HUES6 (cell line): ENCODE data around the gene ZNF574.
"Not testable (repeated sequence)": the region's sequence is repeated elsewhere in the genome, so short reads cannot be mapped to it uniquely, and the experiment has no call there.

ENCODE experiments used
- H3K27ac ChIP-seq: 2 replicates; pipeline ENCODE4 v1.7.0; 2013; ENCODE audit warnings: low read depth, mild to moderate bottlenecking, low read length, inconsistent platforms
- H3K27me3 ChIP-seq: 2 replicates; pipeline ENCODE4 v1.6.1; 2013; ENCODE audit warnings: low read length; ENCODE audit not compliant: control insufficient read depth, insufficient read depth
- H3K36me3 ChIP-seq: 2 replicates; pipeline ENCODE4 v1.6.1; 2013; ENCODE audit warnings: low read length; ENCODE audit not compliant: control insufficient read depth, insufficient read depth
- H3K4me1 ChIP-seq: 2 replicates; pipeline ENCODE4 v1.6.1; 2013; ENCODE audit warnings: low read length; ENCODE audit not compliant: control insufficient read depth, insufficient read depth
- H3K4me3 ChIP-seq: 2 replicates; pipeline ENCODE4 v1.5.1; 2013; ENCODE audit warnings: low read depth, low read length
- H3K9ac ChIP-seq: one replicate; pipeline ENCODE4 v1.6.1; 2013; ENCODE audit warnings: mild to moderate bottlenecking, low read length
- H3K9me3 ChIP-seq: 2 replicates; pipeline ENCODE4 v1.6.1; 2013; ENCODE audit warnings: low read depth, low read length; ENCODE audit not compliant: control insufficient read depth, insufficient read depth

The ZNF574 gene

GRCh38 chr19:42040491-42040890 lies 35.5 kb upstream of the ZNF574 start:
- H3K9ac ChIP-seq, H3K27ac ChIP-seq, H3K9me3 ChIP-seq, H3K4me1 ChIP-seq, H3K27me3 ChIP-seq, H3K4me3 ChIP-seq: not testable (repeated sequence)
- H3K36me3 ChIP-seq, result peaks cover 56% of the 10 kb centered on the region

GRCh38 chr19:42042455-42043170 lies 33.4 kb upstream of the ZNF574 start:
- no peak overlapping the region for H3K9ac ChIP-seq
- no peaks in the 10 kb centered on the region for H3K4me1 ChIP-seq
- no peaks in the 10 kb centered on the region for H3K27me3 ChIP-seq
- peaks cover 60% of the 10 kb centered on the region for H3K36me3 ChIP-seq
- no peak overlapping the region for H3K27ac ChIP-seq
- H3K9me3 ChIP-seq, result no peaks in the 10 kb centered on the region
- H3K4me3 ChIP-seq, result no peak overlapping the region

GRCh38 chr19:42045575-42045974 lies 30.4 kb upstream of the ZNF574 start:
- Histone ChIP-seq H3K36me3 (peaks cover 51% of the 10 kb centered on the region), H3K9me3 (no peaks in the 10 kb centered on the region), H3K4me3 (no peak overlapping the region)

GRCh38 chr19:42048992-42049391 lies 27.0 kb upstream of the ZNF574 start:
- no peaks in the 10 kb centered on the region for H3K4me1 ChIP-seq
- peaks cover 56% of the 10 kb centered on the region for H3K36me3 ChIP-seq
- no peaks in the 10 kb centered on the region for H3K9me3 ChIP-seq
- no peak overlapping the region for H3K9ac ChIP-seq
- H3K4me3 ChIP-seq, result no peak overlapping the region
- H3K27me3 ChIP-seq, result no peaks in the 10 kb centered on the region
- no peak overlapping the region for H3K27ac ChIP-seq

More at GRCh38 chr19:42045575-42045974, 30.4 kb upstream of the ZNF574 start:
- no peaks in the 10 kb centered on the region for H3K27me3 ChIP-seq
- H3K4me1 ChIP-seq, result no peaks in the 10 kb centered on the region
- H3K27ac ChIP-seq, result no peak overlapping the region
- H3K9ac ChIP-seq, result no peak overlapping the region

- no peaks in the 10 kb centered on the region for H3K9me3 ChIP-seq
- no peak overlapping the region for H3K27ac ChIP-seq
- no peak overlapping the region for H3K4me3 ChIP-seq
- peaks cover 64% of the 10 kb centered on the region for H3K36me3 ChIP-seq
- H3K27me3 ChIP-seq, result no peaks in the 10 kb centered on the region
- H3K9ac ChIP-seq, result no peak overlapping the region
- H3K4me1 ChIP-seq, result no peaks in the 10 kb centered on the region
These were observed 24.5 kb upstream of the ZNF574 start for GRCh38 chr19:42051166-42052115.

GRCh38 chr19:42052241-42052863 lies 23.6 kb upstream of the ZNF574 start:
- Histone ChIP-seq H3K27ac (no peak overlapping the region), H3K27me3 (no peaks in the 10 kb centered on the region), H3K36me3 (peaks cover 69% of the 10 kb centered on the region), H3K9ac (no peak overlapping the region), H3K4me1 (no peaks in the 10 kb centered on the region), H3K4me3 (no peak overlapping the region), H3K9me3 (no peaks in the 10 kb centered on the region)

GRCh38 chr19:42053037-42053935 lies 22.7 kb upstream of the ZNF574 start:
- Histone ChIP-seq H3K4me3 (no peak overlapping the region), H3K27ac (no peak overlapping the region), H3K27me3 (no peaks in the 10 kb centered on the region), H3K36me3 (peaks cover 74% of the 10 kb centered on the region), H3K9me3 (no peaks in the 10 kb centered on the region), H3K9ac (no peak overlapping the region), H3K4me1 (no peaks in the 10 kb centered on the region)

- Histone ChIP-seq H3K9ac (no peak overlapping the region), H3K9me3 (no peaks in the 10 kb centered on the region), H3K36me3 (peaks cover 76% of the 10 kb centered on the region), H3K4me1 (no peaks in the 10 kb centered on the region), H3K27me3 (no peaks in the 10 kb centered on the region), H3K27ac (no peak overlapping the region), H3K4me3 (no peak overlapping the region)
These were observed 21.8 kb upstream of the ZNF574 start for GRCh38 chr19:42054205-42054604.

- no peaks in the 10 kb centered on the region for H3K4me1 ChIP-seq
- no peak overlapping the region for H3K27ac ChIP-seq
- no peak overlapping the region for H3K9ac ChIP-seq
- H3K9me3 ChIP-seq, result no peaks in the 10 kb centered on the region
- H3K36me3 ChIP-seq, result peaks cover 83% of the 10 kb centered on the region
- H3K4me3 ChIP-seq, result no peak overlapping the region
- no peaks in the 10 kb centered on the region for H3K27me3 ChIP-seq
These were observed 18.1 kb upstream of the ZNF574 start for GRCh38 chr19:42057846-42058245.

GRCh38 chr19:42059196-42059595 lies 16.8 kb upstream of the ZNF574 start:
- peaks cover 82% of the 10 kb centered on the region for H3K36me3 ChIP-seq
- no peaks in the 10 kb centered on the region for H3K9me3 ChIP-seq
- no peaks in the 10 kb centered on the region for H3K4me1 ChIP-seq
- H3K27ac ChIP-seq, result no peak overlapping the region
- H3K9ac ChIP-seq, result no peak overlapping the region
- H3K27me3 ChIP-seq, result no peaks in the 10 kb centered on the region
- no peak overlapping the region for H3K4me3 ChIP-seq
